ENCODE measurements around the gene CCND1. TPM values are rescaled to one million over a fixed set of nuclear protein-coding genes. Genes with fewer than 3 reads are reported as not detected.

The CCND1 gene
- total and polyA plus RNA-seq, 10 of the 15 experiments (the other 5 are each of a cell fraction or from before 2014, with no cell fraction given), result 0.09 to 6.6 (median 0.59) TPM; not detected in 2

- H3K36me3 ChIP-seq (ENCODE audit: control insufficient read depth in 2 of 2, insufficient read depth in 2 of 2, low read length in 1 of 2), result no peaks in the 10 kb centered on the region
- H3K27me3 ChIP-seq (replicated peaks in 1 of 2; ENCODE audit: control insufficient read depth in 2 of 2, insufficient read depth in 2 of 2, low read length in 1 of 2), result peaks cover 7% of the 10 kb centered on the region in 2 experiments
- no peaks in the 10 kb centered on the region for H4K20me1 ChIP-seq (ENCODE audit: control insufficient read depth, insufficient read depth)
- DNase-seq (ENCODE audit: low read depth, low spot score) (no peak), ATAC-seq (no peak), FAIRE-seq (no peak)
- WGBS (ENCODE audit: insufficient coverage, insufficient replicate concordance, low lambda C conversion rate, missing lambda C conversion rate), result 25% methylated on average over 8 of the region's 10 CpGs
- POLR2A ChIA-PET, result no interaction called here
- SMC1A ChIA-PET (ENCODE audit: uncharacterized antibody, unreplicated experiment), result no interaction called here
- H2AFZ ChIP-seq (ENCODE audit: control insufficient read depth, low read depth, low read length), result no peak overlapping the region
- no peaks in the 10 kb centered on the region; the same call in 1 of the 2 replicates for H3K4me1 ChIP-seq (ENCODE audit: control insufficient read depth, insufficient read depth, low read length)
- no TSS peak for BruUV-seq (replicated peaks)
- no peaks in the 10 kb centered on the region for H3K9me3 ChIP-seq (replicated peaks; ENCODE audit: control insufficient read depth, insufficient read depth, low read length)
- no peak overlapping the region for H3K4me2 ChIP-seq (ENCODE audit: control insufficient read depth, insufficient read depth)
- in situ Hi-C loops (cut with MboI), result no loop called here
- RAD21 ChIA-PET (ENCODE audit: unreplicated experiment), result no interaction called here
- CTCF ChIA-PET, result no interaction called here
- intact Hi-C loops (cut with micrococcal nuclease; ENCODE audit: unreplicated experiment), result no loop called here
- no peaks in the 10 kb centered on the region for H3K79me2 ChIP-seq (ENCODE audit: control insufficient read depth, insufficient read depth, low read length)
- no peak overlapping the region for H3K4me3 ChIP-seq
- no peak overlapping the region for H3K27ac ChIP-seq (ENCODE audit: control insufficient read depth, insufficient read depth)
- H3K9ac ChIP-seq (ENCODE audit: control insufficient read depth, insufficient read depth, low read length), result no peak overlapping the region
- TF ChIP-seq BCL3 (IDR thresholded peaks at IDR 0.05; ENCODE audit: borderline replicate concordance, insufficient read depth, low read depth, low read length, poor library complexity, severe bottlenecking) (no peak), FOXM1 (IDR thresholded peaks at IDR 0.05; ENCODE audit: low read depth, low read length) (no peak), IRF3 (IDR thresholded peaks at IDR 0.05) (no peak), ZNF24 (IDR thresholded peaks at IDR 0.05) (no peak), ELK1 (IDR thresholded peaks at IDR 0.05; ENCODE audit: low read depth, low read length) (no peak), CBFB (IDR thresholded peaks at IDR 0.05; ENCODE audit: low read depth) (no peak), CEBPZ (IDR thresholded peaks at IDR 0.05; ENCODE audit: low read depth, low read length) (no peak), STAT1 (conservative IDR thresholded peaks at IDR 0.05) (no peak), TARDBP (IDR thresholded peaks at IDR 0.05; ENCODE audit: borderline replicate concordance) (no peak), NFYB (IDR thresholded peaks at IDR 0.05; ENCODE audit: insufficient read depth, low read depth, low read length) (no peak), TCF7 (IDR thresholded peaks at IDR 0.05; ENCODE audit: borderline replicate concordance) (no peak), NR2F1 (conservative IDR thresholded peaks at IDR 0.05) (no peak), PML (IDR thresholded peaks at IDR 0.05; ENCODE audit: low read length) (no peak), EP300 (IDR thresholded peaks at IDR 0.05; ENCODE audit: borderline replicate concordance in 1 of 2, control insufficient read depth in 1 of 2, low read depth in 2 of 2, low read length in 2 of 2) (no peak), MAX (IDR thresholded peaks at IDR 0.05; ENCODE audit: low read depth, low read length) (no peak), ASH2L (IDR thresholded peaks at IDR 0.05; ENCODE audit: borderline replicate concordance, low read depth) (no peak), GABPA (IDR thresholded peaks at IDR 0.05; ENCODE audit: low read depth) (no peak)
Observed at GRCh38 chr11:69697861-69698260, 56.9 kb downstream of the CCND1 start.
